Measurements from ENCODE around the gene TNFAIP8L3.
A peak's percentile ranks its signal among the peaks of the same experiment; 100 is the strongest.

The TNFAIP8L3 gene

DNA sequence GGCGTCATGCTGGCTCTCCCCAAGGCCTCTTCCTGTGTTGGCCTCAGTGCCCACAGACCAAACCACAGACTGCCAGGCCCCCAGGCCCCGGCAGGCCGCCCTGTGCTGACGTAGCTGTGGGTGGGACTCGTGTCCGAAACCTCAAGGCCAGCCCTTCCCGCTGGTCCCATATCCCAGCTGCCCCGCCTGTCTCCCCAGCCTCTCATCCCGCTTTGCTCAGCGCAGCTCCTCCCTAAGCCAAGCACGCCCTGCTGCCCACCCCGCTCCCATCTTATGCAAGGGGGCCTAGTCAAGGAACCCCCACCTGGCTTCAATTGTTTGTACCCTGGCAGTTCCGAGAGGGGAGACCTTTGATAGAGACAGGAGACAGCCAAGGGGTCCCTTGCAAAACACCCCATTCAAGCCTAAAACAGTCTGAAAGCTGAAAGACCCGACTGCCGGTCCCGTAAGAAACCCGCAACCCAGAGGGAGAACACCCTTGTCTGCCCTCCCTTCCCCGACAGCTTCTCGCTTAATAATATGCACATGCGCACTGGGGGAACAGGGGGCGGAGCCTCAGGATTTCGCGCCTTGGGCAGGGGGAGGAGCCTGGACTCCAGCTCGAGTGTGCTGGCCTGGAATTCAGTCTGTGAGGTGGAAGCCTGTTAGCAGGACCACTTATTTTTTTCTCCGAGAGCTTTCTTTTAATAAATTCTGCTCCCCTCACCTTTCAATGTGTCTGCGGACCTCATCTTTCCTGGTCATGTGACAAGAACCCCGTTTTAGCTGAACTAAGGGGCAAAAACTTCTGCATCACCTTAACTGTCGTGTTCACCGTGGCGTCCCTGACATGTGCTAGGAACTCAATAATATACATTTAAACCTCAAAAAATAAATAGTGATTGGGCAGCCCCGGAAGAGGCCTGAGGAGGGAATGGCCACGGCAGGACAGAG is 17.2 kb downstream of the TNFAIP8L3 start:
- in situ Hi-C loops (cut with HindIII; ENCODE audit: low sequenced_read_pairs), result no loop called here
- H3K4me3 ChIP-seq (ENCODE audit: low read depth, low read length), result peak overlapping the region; percentile 23
- peak; percentile 89 for DNase-seq (ENCODE audit: low read depth, low spot score)

GRCh38 chr15:51076524-51077220 is 18.0 kb downstream of the TNFAIP8L3 start:
- no peak for TF ChIP-seq CTCF (IDR thresholded peaks at IDR 0.05; ENCODE audit: low read depth, low read length)
- in situ Hi-C loops (cut with HindIII; ENCODE audit: low sequenced_read_pairs), result no loop called here
- no peak for DNase-seq (ENCODE audit: low read depth, low spot score)
- no peak overlapping the region for H3K4me3 ChIP-seq (ENCODE audit: low read depth, low read length)

More for the DNA sequence above, 17.2 kb downstream of the TNFAIP8L3 start:
- TF ChIP-seq CTCF (IDR thresholded peaks at IDR 0.05; ENCODE audit: low read depth, low read length), result no peak

DNA sequence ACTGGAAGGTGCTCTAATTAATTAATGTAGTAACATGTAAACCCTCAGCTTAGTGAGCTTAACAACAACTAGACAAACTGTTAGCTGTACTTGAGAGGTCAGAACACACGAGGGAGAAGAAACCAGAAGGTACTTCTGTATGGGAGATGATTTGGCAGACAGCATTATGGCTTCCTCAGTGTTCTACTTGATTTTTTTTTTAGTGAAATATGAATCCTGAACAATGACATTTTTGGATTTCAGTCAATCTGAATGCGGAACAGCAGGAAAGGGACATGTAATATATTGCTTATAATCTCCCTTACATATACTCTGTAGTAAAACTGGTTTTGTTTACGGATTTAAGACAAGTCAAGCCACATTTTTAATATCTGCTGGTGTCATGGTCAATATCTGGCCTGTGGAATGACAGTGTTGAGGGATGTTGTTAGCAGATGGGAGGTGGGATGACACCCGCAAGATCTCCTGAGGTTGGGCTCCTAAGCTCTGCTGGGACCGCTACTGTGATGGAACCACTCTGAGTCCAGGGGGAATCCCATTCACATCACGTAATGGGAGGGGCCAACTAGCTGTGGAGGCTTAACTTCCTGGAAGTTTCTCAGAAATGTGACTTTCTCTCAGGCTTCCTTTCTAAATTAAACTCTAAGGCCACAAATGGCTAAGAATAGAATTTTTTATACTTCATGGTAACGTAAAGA is 18.7 kb downstream of the TNFAIP8L3 start:
- in situ Hi-C loops (cut with HindIII; ENCODE audit: low sequenced_read_pairs), result no loop called here
- DNase-seq (ENCODE audit: low read depth, low spot score), result no peak
- TF ChIP-seq CTCF (IDR thresholded peaks at IDR 0.05; ENCODE audit: low read depth, low read length), result no peak
- no peak overlapping the region for H3K4me3 ChIP-seq (ENCODE audit: low read depth, low read length)

DNA sequence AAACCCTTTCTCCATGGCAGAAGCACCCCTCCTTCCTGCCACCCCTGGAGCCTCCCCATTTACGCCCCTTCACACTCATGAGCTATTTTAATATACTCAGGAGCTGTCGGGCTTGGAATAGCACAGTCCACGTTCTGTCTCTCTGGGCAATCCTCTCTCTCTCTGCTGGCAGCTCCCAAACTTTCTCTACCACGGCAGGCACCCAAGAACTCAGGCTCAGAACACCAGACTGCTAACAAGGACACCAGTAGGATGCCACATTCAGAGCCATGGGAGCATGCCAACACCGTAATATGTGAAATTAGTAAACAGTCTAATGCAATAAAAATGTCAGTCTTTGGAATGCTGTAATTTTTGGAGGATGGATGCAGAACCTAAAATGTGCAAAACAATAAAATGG is 19.3 kb downstream of the TNFAIP8L3 start:
- no peak for TF ChIP-seq CTCF (IDR thresholded peaks at IDR 0.05; ENCODE audit: low read depth, low read length)
- DNase-seq (ENCODE audit: low read depth, low spot score), result no peak
- no peak overlapping the region for H3K4me3 ChIP-seq (ENCODE audit: low read depth, low read length)
- in situ Hi-C loops (cut with HindIII; ENCODE audit: low sequenced_read_pairs), result no loop called here

GRCh38 chr15:51074926-51075325 is 19.8 kb downstream of the TNFAIP8L3 start:
- DNase-seq (ENCODE audit: low read depth, low spot score), result no peak
- in situ Hi-C loops (cut with HindIII; ENCODE audit: low sequenced_read_pairs), result no loop called here
- no peak overlapping the region for H3K4me3 ChIP-seq (ENCODE audit: low read depth, low read length)
- TF ChIP-seq CTCF (IDR thresholded peaks at IDR 0.05; ENCODE audit: low read depth, low read length), result no peak

DNA sequence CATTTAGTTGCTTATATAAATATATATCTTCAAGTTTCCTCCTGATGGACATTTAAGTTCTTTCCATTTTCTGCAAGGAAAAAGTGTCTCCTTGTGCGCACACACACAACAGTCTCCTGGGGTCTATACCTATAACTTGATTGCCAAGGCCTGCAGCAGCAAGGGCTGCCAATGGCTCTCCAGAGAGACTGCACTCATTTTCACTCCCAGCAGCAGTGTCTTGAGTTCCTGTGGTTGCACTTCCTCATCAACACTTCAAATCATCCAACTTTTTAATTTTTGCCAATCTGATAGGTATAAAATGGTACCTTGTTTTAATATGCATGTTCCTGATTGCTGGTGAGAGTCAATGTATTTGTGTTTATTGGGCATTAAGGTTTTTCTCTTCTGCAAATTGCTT is 23.1 kb downstream of the TNFAIP8L3 start:
- no peak overlapping the region for H3K4me3 ChIP-seq (ENCODE audit: low read depth, low read length)
- DNase-seq (ENCODE audit: low read depth, low spot score), result no peak
- in situ Hi-C loops (cut with HindIII; ENCODE audit: low sequenced_read_pairs), result no loop called here
- no peak for TF ChIP-seq CTCF (IDR thresholded peaks at IDR 0.05; ENCODE audit: low read depth, low read length)

All from astrocyte of the spinal cord (primary cell).